GM12892 (cell line): ENCODE results near the gene PIAS4.

Experiments used
- POLR2A ChIP-seq: IDR thresholded peaks from 2 replicates; pipeline ENCODE4 v1.6.1; 2011; ENCODE audit warnings: low read depth, low read length, control low read depth
- POLR2AphosphoS5 ChIP-seq: IDR thresholded peaks from 2 replicates; pipeline ENCODE4 v1.6.1; 2011; ENCODE audit warnings: low read depth, low read length, control low read depth

DNA sequence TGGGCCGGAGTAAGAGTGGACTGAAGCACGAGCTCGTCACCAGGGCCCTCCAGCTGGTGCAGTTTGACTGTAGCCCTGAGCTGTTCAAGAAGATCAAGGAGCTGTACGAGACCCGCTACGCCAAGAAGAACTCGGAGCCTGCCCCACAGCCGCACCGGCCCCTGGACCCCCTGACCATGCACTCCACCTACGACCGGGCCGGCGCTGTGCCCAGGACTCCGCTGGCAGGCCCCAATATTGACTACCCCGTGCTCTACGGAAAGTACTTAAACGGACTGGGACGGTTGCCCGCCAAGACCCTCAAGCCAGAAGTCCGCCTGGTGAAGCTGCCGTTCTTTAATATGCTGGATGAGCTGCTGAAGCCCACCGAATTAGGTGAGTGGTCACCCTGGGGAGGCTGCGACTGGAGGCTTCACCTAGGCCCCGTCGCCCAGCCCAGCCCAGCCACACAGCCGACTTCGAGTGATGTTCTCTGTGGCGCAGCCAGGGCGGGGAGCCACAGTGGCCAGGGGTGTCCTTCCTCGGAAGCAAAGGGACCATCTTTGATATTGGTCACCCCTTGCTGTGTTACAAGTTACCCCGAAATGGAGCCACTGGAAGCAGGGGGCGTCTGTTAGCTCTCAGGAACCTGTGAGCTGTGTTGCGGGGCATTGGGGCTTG is 5.6 kb downstream of the PIAS4 start:
- TF ChIP-seq POLR2AphosphoS5 (no peak), POLR2A (no peak)
